Occipital lobe (tissue), 2 donors: ENCODE results near the gene GRID2. TPM values are rescaled to one million over a fixed set of nuclear protein-coding genes. Genes with fewer than 3 reads are reported as not detected.

Experiments
- DNase-seq: peaks from one replicate; lab custom pipeline; 2025; lab: John Stamatoyannopoulos, UW
- total RNA-seq: library from RNA; depleted of rRNA; stranded (reverse); fragments of >200 nt; gene quantifications from one replicate; pipeline ENCODE4 v1.2.3, GENCODE V29; 2014

GRID2 gene
- total RNA-seq, 1 donor from 2014 or later: 21.8 TPM

- no peak for DNase-seq
Measured at GRCh38 chr4:92678292-92678691, 374.5 kb downstream of the GRID2 start.

- DNase-seq: no peak
Measured at GRCh38 chr4:92679149-92679548, 375.4 kb downstream of the GRID2 start.

DNA sequence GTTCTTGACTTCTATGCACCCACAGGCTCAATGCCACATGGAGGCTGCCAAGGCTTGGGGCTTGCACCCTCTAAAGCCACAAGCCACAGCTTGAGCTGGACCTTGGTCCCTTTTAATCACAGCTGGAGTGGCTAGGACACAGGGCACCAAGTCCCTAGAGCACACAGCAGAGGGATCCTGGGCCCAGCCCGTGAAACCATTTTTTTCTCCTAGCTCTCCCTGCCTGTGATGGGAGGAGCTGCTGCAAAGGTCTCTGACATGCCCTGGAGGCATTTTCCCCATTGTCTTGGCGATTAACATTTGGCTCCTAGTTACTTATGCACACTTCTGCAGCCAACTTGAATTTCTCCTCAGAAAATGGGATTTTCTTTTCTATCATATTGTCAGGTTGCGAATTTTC, 410.9 kb downstream of the GRID2 start:
- no peak for DNase-seq

- no peak for DNase-seq
Measured at GRCh38 chr4:92733231-92733630, 429.5 kb downstream of the GRID2 start.

DNA sequence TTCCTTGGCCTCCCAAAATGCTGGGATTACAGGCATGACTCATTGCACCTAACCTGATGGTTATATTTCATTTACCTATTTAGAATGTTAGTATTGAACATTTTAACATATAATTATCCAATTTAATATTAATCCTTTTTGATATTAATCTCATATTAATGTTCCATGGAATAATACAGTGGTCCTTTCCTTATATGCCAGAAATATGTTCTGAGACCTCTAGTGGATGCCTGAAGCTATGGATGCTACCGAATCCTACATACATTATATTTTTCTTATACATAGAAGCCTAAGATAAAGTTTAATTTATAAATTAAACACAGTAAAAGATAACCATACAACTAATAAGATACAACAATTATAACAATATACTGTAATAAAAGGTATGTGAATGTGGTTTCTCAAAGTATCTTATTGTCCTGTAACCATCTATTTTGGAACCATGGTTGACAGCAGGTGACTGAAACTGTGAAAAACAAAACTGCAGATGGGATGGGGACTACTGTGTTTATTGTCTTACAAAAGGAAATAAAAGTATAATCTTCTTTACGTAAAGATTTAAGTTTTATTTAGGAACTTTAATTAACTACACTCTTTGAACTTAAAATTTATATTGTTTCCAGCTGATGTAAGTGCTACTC, 431.4 kb downstream of the GRID2 start:
- no peak for DNase-seq

DNA sequence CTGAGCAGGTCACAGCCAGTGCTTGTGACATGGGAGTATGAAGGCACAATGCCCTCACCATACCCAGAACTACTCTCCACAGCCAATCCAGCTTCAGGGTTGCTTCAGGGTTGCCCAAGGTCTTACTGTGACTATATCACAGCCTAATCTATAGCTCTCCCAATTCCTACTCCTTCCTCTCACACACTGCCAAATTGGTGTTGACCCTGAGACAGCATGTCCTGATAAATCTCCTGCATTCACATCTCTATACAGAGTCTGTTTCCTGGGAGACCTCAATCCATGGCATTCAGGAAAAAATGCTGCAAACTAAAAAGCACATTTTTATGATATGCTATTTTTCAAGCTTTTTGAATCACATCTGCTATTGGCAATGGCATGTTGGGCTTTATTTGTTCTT, 456.7 kb downstream of the GRID2 start:
- DNase-seq: no peak

GRCh38 chr4:92776080-92776479, 472.3 kb downstream of the GRID2 start:
- no peak for DNase-seq

DNA sequence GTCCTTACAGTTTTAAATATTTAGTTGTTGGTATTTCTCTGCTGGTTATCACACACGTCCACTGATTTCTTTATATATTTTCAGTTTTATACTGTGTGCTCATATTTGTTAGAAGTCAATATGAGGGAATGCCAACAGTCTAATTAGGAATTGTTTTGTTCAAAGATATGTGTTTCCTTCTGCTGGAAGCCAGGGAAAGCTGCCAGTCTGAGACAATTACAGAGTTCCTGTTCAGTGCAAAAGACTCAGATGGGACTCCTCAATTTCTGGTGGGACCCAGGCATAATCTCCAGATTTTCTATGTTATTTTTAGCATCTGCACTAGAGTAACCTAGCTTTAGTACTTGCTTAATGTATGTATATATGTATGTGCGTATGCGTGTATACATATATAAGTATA, 486.0 kb downstream of the GRID2 start:
- DNase-seq: no peak

GRCh38 chr4:92791871-92792440, 488.2 kb downstream of the GRID2 start:
- no peak for DNase-seq

GRCh38 chr4:92809381-92809780, 505.6 kb downstream of the GRID2 start:
- no peak for DNase-seq

DNA sequence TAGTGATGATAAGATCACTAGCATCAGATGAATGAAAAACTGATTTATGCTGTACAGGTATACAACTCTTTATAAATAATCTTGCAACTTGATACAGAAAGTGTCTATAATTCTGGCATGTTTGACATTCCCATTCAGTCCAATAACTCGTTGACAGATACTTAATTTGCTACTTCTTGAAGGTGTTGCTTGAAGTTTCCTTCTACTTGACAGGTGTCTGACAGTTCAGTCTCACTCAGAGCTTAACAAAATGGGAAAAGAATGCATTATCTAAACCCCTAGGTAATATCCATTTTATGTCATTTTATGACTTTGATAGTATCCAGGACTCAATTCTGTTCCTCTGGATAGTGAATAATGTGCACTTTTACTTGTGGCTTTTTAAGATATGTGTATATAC, 508.9 kb downstream of the GRID2 start:
- DNase-seq: no peak

DNA sequence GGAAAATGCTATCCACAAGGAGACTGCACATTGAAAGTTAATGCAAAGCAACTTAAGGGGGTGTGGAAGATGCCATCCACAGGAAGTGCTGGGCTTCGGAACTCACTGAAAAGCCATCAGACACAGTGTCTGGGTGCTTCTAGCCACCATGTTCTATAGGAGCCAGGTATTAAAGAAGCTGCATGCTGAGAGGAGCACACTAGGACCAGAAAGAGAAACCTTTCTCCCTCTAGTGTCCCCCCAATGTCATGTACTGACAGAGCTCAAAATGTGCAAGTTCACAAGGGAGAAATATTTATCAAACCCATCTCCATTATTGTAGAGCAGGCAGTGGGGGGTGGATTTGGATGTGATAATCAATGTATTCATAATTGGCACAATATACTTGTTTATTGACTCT, 510.9 kb downstream of the GRID2 start:
- no peak for DNase-seq

- DNase-seq: no peak
Measured at GRCh38 chr4:92825256-92825655, 521.5 kb downstream of the GRID2 start.

GRCh38 chr4:92825791-92826190, 522.0 kb downstream of the GRID2 start:
- DNase-seq: no peak

DNA sequence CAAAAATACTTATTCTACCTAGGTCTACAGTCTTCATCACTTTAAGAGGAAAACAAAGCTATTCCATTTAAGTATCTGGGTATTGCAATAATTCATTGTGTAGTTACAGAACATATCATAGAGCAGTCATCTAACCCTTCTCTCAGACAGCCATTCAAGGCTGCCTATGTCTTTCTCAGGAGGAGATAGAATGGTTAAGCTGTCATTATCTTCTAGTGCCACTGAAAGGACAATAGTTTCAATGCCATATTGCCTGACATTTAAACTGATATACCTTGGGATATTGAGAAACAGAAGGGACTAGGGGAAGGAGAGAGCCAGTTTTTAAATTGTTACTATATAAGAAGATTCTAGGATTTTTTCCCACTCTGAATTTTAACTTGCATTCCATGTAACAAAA, 527.0 kb downstream of the GRID2 start:
- no peak for DNase-seq

- no peak for DNase-seq
Measured at GRCh38 chr4:92840880-92841279, 537.1 kb downstream of the GRID2 start.

DNA sequence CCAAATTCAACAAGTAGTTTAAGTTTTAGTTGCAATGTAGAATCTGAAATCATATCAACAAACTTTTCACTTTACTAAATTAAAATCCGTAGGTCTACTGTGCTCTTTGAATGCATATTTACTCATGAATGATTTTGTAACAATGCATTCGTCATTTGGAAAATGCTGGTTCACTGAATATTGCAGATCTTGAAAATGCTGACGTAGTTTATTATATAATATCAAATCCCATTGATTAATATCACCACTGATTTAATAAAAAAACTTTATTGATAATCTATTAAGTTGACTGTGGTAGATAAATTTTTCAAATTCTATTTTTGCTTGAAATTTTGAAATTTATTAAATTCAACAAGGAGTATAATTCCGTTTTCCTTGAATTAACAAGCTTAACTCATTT, 540.0 kb downstream of the GRID2 start:
- no peak for DNase-seq

GRCh38 chr4:92847026-92847425, 543.3 kb downstream of the GRID2 start:
- DNase-seq: no peak

- DNase-seq: no peak
Measured at GRCh38 chr4:92862509-92862908, 558.7 kb downstream of the GRID2 start.

DNA sequence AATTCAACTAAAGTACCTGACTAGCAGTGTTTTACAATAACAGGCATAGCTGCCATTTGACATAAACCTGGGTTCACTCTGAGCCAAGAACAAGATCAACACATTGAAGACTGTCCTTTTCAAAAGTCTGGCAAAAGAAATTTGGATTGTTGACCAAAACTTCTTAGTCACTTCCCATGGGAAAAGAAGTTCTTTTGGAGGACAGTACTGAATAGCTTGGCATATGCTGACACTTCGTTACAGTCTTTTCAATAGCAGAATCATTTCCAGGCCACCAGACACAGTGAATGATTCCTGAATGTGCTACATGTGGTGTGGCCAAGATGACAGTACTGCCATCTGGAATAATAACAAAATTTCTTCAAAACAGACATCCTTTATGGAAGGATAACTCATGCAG, 560.3 kb downstream of the GRID2 start:
- no peak for DNase-seq

GRCh38 chr4:92872604-92873003, 568.8 kb downstream of the GRID2 start:
- no peak for DNase-seq

DNA sequence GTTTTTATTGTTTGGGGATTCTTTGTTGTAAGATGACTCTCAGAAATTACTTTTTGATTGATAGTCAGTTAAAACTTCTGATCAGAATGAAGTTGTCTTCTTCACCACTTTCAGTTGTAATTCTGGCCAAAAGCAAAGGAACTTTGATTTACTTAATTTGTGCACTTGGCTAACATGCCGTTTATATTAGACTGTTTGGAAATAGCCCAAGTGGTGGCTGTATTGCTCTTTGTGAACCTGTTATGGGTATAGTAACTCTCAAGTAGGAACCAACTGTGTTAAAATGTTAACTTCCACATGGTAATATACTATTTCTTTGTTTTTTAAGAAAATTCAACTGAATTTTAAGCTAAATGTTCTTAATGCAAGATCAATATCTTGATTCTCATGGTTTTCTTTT, 581.9 kb downstream of the GRID2 start:
- no peak for DNase-seq

DNA sequence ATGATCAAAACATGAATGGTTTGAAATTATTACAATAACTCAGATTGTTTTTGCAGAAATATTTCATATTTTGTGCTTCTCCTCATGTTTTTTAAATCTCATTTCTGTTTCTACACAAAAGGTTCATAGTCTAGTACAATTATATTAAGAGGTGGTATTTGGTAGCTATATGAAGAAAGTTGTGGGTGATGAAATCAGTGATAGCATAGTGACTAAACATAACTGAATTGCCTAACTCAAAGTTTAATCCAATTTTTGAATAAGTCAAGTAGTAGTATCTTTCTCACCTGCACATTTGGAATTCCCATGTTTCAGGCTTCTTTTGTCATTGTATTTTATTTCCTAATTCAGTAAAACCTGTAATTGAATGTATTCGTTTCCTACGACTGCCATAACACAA, 648.7 kb downstream of the GRID2 start:
- no peak for DNase-seq

DNA sequence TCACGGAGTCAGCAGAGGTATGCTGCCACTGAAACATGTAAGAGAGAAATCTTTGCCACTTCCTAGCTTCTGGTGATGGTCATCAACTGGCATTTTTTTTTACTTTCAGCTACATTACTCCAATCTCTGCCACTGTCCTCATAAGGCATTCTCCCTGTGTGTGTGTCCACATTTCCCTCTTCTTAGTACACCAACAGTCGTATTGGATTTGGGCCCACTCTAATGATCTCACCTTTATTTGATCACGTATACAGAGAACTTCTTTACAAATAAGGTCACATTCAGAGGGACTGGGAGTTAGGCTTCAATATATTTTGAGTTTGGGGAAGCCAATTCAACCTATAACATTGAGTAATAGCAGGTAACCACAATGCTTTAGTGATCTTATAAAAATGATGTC, 649.1 kb downstream of the GRID2 start:
- no peak for DNase-seq
